HL-60 (cell line): ENCODE data around the gene NPTXR.

Source experiments
- CTCF ChIP-seq: IDR thresholded peaks from one replicate; pipeline ENCODE4 v1.5.1; 2011; ENCODE audit warnings: low read length, control low read depth, inconsistent platforms; ENCODE audit not compliant: insufficient read depth
- REST ChIP-seq: IDR thresholded peaks from 2 replicates; pipeline ENCODE4 v1.6.1; 2012; ENCODE audit warnings: low read depth; ENCODE audit not compliant: insufficient replicate concordance

GRCh38 chr22:38774496-38775166 lies 69.2 kb downstream of the NPTXR start:
- TF ChIP-seq CTCF (no peak), REST (no peak)
